Vagina (tissue), 2 donors: ENCODE data around the gene TGFBRAP1.

Source experiments
- CTCF ChIP-seq, 3 experiments: fragments of 450-650 bp in 2 of 3; fragments of 200-600 bp in 1 of 3; sonication (generic) in 1 of 3; IDR thresholded peaks; one replicate each; pipeline ENCODE4 v1.5.1; 2017 to 2019; ENCODE audit warnings: antibody characterized with exemption in 3 of 3, mild to moderate bottlenecking in 2 of 3, moderate library complexity in 2 of 3
- POLR2A ChIP-seq, 2 donors: fragments of 450-650 bp; IDR thresholded peaks; one replicate each; pipeline ENCODE4 v1.6.1; 2017; ENCODE audit warnings: antibody characterized with exemption in 2 of 2, mild to moderate bottlenecking in 2 of 2, moderate library complexity in 2 of 2
- POLR2AphosphoS5 ChIP-seq, 2 donors: sonication (generic); formaldehyde crosslinking; IDR thresholded peaks; one replicate each; pipeline ENCODE4 v1.9.0; 2017; ENCODE audit warnings: antibody characterized with exemption in 2 of 2, mild to moderate bottlenecking in 2 of 2, low read depth in 1 of 2; ENCODE audit not compliant: insufficient read depth in 1 of 2

GRCh38 chr2:105236060-105236424, 93.5 kb downstream of the TGFBRAP1 start:
- TF ChIP-seq CTCF (IDR thresholded peaks at IDR 0.05) (no peak), POLR2A (IDR thresholded peaks at IDR 0.05) (no peak), POLR2AphosphoS5 (IDR thresholded peaks at IDR 0.05; ENCODE audit: insufficient read depth in 1 of 2, low read depth in 1 of 2) (no peak)
